HepG2 (cell line): ENCODE measurements around the gene SRC. TPM values are rescaled to one million over a fixed set of nuclear protein-coding genes. Genes with fewer than 3 reads are reported as not detected.
A peak's percentile ranks its signal among the peaks of the same experiment; 100 is the strongest.

Experiments used
- BRF2 ChIP-seq: sonication (generic); formaldehyde crosslinking; IDR thresholded peaks from 2 replicates; pipeline ENCODE4 v1.8.1; 2022; ENCODE audit warnings: mild to moderate bottlenecking, missing genetic modification reagents
- ELK4 ChIP-seq: sonication (generic); formaldehyde crosslinking; IDR thresholded peaks from 2 replicates; pipeline ENCODE4 v1.9.0; 2021; ENCODE audit warnings: missing genetic modification reagents, borderline replicate concordance
- FOXK2 ChIP-seq: fragments of 450-650 bp; IDR thresholded peaks from 2 replicates; pipeline ENCODE4 v1.6.1; 2016
- GZF1 ChIP-seq: sonication (generic); formaldehyde crosslinking; IDR thresholded peaks from 2 replicates; pipeline ENCODE4 v1.5.1; 2020; ENCODE audit warnings: mild to moderate bottlenecking, missing genetic modification reagents
- KDM3A ChIP-seq: IDR thresholded peaks from 2 replicates; pipeline ENCODE4 v1.6.1; 2018; ENCODE audit warnings: low read depth, missing compliant biosample characterization
- NFE2L1 ChIP-seq: sonication (generic); formaldehyde crosslinking; IDR thresholded peaks from 2 replicates; pipeline ENCODE4 v1.4.0; 2020; ENCODE audit warnings: missing genetic modification reagents, mild to moderate bottlenecking, borderline replicate concordance
- PITX1 ChIP-seq: sonication (generic); formaldehyde crosslinking; IDR thresholded peaks from 2 replicates; pipeline ENCODE4 v1.5.1; 2020; ENCODE audit warnings: mild to moderate bottlenecking, missing genetic modification reagents
- SIN3A ChIP-seq: IDR thresholded peaks from 2 replicates; pipeline ENCODE4 v1.6.1; 2011; ENCODE audit warnings: low read depth, mild to moderate bottlenecking, control low read depth, low read length, borderline replicate concordance
- SP2 ChIP-seq: sonication (generic); formaldehyde crosslinking; IDR thresholded peaks from 2 replicates; pipeline ENCODE4 v1.5.1; 2020; ENCODE audit warnings: mild to moderate bottlenecking, missing genetic modification reagents
- USF2 ChIP-seq, 2 experiments: sonication (generic) in 1 of 2; formaldehyde crosslinking in 1 of 2; IDR thresholded peaks; 2 replicates each; pipeline versions ENCODE4 v1.5.1 to v1.6.1; 2011 to 2020; ENCODE audit warnings: borderline replicate concordance in 1 of 2, low read depth in 1 of 2, low read length in 1 of 2, mild to moderate bottlenecking in 1 of 2, missing genetic modification reagents in 1 of 2, moderate library complexity in 1 of 2
- YY1 ChIP-seq: IDR thresholded peaks from 2 replicates; pipeline ENCODE4 v1.6.1; 2011; ENCODE audit warnings: low read length, low read depth, moderate library complexity, mild to moderate bottlenecking; ENCODE audit not compliant: insufficient read depth, insufficient replicate concordance
- ZKSCAN5 ChIP-seq: sonication (generic); formaldehyde crosslinking; IDR thresholded peaks from 2 replicates; pipeline ENCODE4 v1.5.1; 2020; ENCODE audit warnings: mild to moderate bottlenecking, missing genetic modification reagents
- ZKSCAN8 ChIP-seq: IDR thresholded peaks from 2 replicates; pipeline ENCODE4 v1.6.1; 2016; ENCODE audit warnings: borderline replicate concordance, missing genetic modification reagents, missing compliant biosample characterization
- ZNF282 ChIP-seq: fragments of 450-650 bp; IDR thresholded peaks from 2 replicates; pipeline ENCODE4 v1.6.1; 2018; ENCODE audit not compliant: partially characterized antibody
- ZNF512B ChIP-seq: sonication (generic); formaldehyde crosslinking; IDR thresholded peaks from 2 replicates; pipeline ENCODE4 v1.5.1; 2020; ENCODE audit warnings: missing genetic modification reagents, mild to moderate bottlenecking, borderline replicate concordance
- ZNF562 ChIP-seq: sonication (generic); formaldehyde crosslinking; IDR thresholded peaks from 2 replicates; pipeline ENCODE4 v1.8.0; 2022; ENCODE audit warnings: missing genetic modification reagents, borderline replicate concordance
- ZNF710 ChIP-seq: sonication (generic); formaldehyde crosslinking; IDR thresholded peaks from 2 replicates; pipeline ENCODE4 v1.5.0; 2020; ENCODE audit warnings: mild to moderate bottlenecking, missing genetic modification reagents, borderline replicate concordance
- ZNF878 ChIP-seq: sonication (generic); formaldehyde crosslinking; IDR thresholded peaks from 2 replicates; pipeline ENCODE4 v1.8.1; 2023; ENCODE audit warnings: mild to moderate bottlenecking, missing genetic modification reagents, moderate library complexity
- ZSCAN25 ChIP-seq: sonication (generic); formaldehyde crosslinking; IDR thresholded peaks from 2 replicates; pipeline ENCODE4 v1.8.0; 2022; ENCODE audit warnings: mild to moderate bottlenecking, missing genetic modification reagents
- polyA plus RNA-seq, 8 experiments: library from polyadenylated mRNA; depleted of rRNA in 3 of 8; stranded (reverse) in 7 of 8; unstranded in 1 of 8; fragments of >200 nt; fragmentation: Illumina TruSeq in 4 of 8; extraction: Trizol in 4 of 8; gene quantifications; 2 replicates each; pipeline versions ENCODE4 v1.2.1 to v1.2.3, GENCODE V29; 2011 to 2016; ENCODE audit warnings: low read depth in 4 of 8, missing spikeins in 1 of 8, mixed read lengths in 1 of 8; ENCODE audit not compliant: insufficient read depth in 1 of 8
- total RNA-seq, 5 experiments: library from RNA; depleted of rRNA; stranded (reverse); fragments of >200 nt; fragmentation: Illumina TruSeq; extraction: Trizol; gene quantifications; 2 replicates each; pipeline ENCODE4 v1.2.3, GENCODE V29; 2016; ENCODE audit warnings: low read depth in 1 of 5

SRC gene
- total and polyA plus RNA-seq, 2 of the 13 experiments (the other 11 are each of a cell fraction or from before 2014, with no cell fraction given), result 54.7 to 192 TPM

GRCh38 chr20:37337208-37337991 is 8.5 kb upstream of the SRC start (continued):
- TF ChIP-seq ZNF512B (no peak), ZNF282 (no peak), BRF2 (CRISPR knock-in tag) (no peak; the same call in 1 of the 2 replicates), GZF1 (CRISPR knock-in tag) (no peak), PITX1 (peak; percentile 76; the same call in 1 of the 2 replicates), YY1 (no peak), ZSCAN25 (CRISPR knock-in tag) (peak; percentile 46; the same call in 1 of the 2 replicates), SP2 (CRISPR knock-in tag) (no peak), ELK4 (CRISPR knock-in tag) (no peak), ZNF710 (CRISPR knock-in tag) (no peak; the same call in 1 of the 2 replicates), SIN3A (0 out of 2 replicates have a peak, but pooled peaks have one; percentile 22), ZKSCAN8 (CRISPR knock-in tag) (peak; percentile 100), ZNF562 (CRISPR knock-in tag) (no peak), KDM3A (CRISPR knock-in tag) (no peak), NFE2L1 (CRISPR knock-in tag) (no peak), ZKSCAN5 (CRISPR knock-in tag) (no peak), USF2 (IDR thresholded peaks at IDR 0.05; ENCODE audit: low read depth, low read length) (no peak), USF2 (CRISPR knock-in tag; IDR thresholded peaks at IDR 0.05; ENCODE audit: borderline replicate concordance) (no peak; the same call in 1 of the 2 replicates), ZNF878 (CRISPR knock-in tag) (no peak), FOXK2 (no peak)
